GM21390 (cell line): Measurements from ENCODE around the gene SLIT2.

Source experiments
- ATAC-seq: cut with Tn5 transposase; IDR thresholded peaks from one replicate; pipeline ENCODE4 v1.9.1; 2021; ENCODE audit not compliant: unreplicated experiment

SLIT2 gene

DNA sequence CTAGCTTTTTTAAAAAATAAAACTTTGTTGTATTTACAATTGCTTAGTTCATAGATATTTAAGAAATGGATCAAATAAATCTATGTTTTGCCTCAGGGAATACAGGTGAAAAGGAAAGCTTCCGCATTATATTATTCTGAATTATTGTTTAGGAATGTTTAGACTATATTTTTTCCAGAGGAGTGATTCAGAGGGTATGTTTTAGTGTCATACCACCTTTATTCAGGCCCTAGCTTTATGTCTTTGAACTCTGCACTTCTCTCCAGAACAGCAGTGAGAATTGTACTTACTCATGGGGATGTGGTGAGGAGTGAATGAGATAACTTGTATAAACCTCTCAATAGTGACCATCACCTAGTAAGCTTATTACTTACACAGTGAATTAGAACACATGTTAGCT lies 14.0 kb downstream of the SLIT2 start:
- no peak for ATAC-seq

DNA sequence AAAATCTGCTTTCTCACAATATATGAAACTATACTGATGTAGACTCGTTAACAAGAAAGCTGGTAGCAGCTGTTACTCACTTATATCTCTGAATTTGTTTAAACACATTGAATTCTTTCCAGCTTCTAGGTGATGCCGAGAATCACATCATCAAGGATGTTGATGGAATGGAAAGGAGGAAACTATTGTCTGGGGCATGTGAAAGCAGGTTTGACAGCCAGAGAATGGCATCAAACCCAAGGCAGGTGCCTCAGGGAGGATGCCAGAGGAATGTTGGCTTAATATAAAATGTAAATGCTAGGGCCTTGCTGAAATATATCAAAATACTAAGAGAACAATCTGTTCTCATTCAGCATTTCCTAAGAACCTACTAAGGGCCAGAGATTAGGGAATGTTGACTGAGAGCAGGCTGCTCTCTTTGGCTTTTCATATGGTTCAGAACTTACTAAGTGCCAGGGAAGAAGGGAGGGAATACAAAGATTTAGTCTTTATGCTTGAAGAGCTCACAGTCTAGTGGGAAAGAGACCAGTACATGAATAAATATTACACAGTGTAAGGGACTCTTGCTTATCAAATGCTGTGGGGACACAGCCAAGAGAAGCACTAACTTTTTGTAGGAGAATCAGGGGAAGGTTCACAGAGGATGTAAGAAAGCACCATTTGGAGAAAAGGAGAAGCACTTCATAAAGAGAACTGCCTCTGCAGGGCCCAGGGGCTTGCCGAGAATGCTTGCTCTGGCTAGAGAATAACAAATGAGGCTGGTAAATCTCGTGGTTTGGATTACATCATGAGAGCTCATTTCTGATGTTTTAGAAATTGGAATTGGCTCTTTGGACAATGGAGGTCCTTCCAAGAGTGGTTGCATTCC lies 14.7 kb downstream of the SLIT2 start:
- no peak for ATAC-seq

DNA sequence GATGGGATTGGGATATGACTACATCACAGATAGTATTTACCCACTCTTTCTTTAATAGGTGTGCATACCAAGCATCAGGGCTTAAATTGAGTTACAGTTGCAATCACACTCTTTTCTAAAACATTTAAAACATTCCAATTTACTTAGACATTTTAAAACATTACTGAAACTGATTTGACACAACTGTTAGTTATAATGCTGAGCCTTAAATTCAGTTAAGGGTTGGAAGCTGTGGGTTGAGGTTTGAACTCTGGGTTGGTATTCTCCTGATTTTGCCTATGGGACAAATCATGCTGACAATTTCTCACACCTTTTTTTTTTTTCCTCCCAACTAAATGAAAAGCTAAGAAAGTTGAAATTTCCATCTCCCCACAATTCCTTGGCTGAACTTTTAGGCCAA lies 16.3 kb downstream of the SLIT2 start:
- ATAC-seq: no peak

DNA sequence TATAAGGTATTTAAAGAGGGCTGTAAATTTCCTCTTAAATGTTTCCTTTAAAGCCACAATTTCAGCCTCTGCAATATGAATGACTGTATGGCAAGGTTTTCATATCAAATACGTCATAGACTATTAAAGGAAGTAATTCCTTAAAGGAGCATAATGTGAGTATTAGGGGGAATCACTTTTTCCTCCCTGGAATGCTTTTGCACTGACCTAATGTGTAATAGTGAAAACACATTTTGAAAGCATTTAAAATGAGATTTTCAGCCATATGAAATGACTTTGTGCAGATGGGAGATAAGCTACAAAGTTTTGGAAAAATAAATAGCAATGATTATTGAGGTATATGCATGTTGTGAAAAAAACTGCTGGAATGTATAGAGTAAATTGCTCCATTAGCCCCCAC lies 17.6 kb downstream of the SLIT2 start:
- ATAC-seq: no peak

DNA sequence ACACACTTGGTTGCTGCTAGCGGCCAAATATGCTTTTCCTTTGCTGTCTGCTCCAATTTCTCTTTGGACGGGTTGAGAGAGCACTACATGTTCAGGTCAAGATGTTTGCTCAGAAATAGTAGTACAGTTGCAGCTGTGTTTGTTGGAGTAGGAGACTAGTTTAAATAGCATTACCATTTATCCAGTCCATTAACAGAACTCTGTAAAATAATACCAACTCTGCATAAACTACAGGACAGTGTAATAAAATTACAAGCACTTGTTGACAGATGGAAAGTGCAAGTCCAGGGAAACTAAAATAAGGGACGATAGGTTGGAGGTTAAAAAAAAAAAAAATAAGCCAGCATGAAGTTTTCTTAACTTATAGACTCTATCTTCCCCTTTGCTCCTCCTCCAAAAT lies 20.2 kb downstream of the SLIT2 start:
- ATAC-seq: no peak

DNA sequence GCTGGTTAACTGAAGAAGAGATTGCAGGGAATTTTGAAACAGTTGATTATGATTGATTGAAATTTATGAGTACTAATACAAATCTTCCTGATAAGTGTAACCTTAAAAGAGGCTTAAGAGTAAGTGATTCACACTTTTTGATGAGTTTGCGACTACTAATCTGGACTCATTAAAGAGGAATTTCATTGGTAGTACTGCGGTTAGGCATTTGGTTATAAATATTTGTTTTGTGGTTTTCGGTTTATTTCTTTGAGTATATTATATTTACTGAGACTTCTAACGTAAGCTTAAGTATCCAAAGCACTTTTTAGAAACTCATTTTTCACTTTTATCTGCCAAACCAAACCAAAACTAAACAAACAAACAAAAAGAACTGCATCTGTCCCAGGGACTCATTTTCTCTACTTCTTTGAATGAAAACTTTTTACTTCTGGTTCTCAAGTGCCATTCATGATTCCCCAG lies 20.7 kb downstream of the SLIT2 start:
- ATAC-seq: no peak

DNA sequence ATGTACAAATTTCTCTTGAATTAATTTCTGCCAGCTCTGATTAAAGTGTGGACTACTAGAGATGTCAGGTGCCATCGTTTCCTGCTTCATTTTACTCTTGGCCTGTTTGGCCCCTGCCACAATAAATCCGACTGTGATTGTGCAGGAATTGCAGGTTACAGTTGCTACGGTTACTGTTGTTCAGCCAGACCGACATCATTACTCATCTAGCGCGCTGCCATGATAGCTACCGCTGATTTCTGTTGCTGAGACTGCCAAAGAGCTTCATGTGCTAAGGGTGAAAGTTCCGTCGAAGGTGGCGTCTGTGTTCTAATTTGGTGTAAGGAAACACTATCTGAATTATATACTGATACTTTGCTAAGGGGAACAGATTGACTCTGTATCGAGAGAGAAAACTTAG lies 22.1 kb downstream of the SLIT2 start:
- no peak for ATAC-seq

DNA sequence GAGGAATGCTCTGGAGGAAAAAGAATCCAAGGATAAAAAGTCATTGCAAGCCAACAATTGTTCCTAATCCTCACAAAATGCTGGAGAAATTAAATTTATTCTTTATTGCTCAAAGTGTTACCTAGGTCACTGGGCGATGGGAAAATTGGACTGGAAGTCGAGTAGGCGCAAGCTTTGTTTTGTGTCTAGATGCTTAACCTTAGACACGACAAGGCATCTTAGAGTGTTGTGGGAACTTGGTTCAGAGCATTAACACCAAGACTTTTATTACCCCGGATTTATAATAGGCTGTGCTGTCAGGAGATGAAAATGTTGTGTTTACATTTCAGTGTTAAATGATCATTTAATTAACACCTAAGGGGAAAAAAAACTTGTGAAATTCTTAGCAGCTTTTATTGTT lies 25.1 kb downstream of the SLIT2 start:
- no peak for ATAC-seq

DNA sequence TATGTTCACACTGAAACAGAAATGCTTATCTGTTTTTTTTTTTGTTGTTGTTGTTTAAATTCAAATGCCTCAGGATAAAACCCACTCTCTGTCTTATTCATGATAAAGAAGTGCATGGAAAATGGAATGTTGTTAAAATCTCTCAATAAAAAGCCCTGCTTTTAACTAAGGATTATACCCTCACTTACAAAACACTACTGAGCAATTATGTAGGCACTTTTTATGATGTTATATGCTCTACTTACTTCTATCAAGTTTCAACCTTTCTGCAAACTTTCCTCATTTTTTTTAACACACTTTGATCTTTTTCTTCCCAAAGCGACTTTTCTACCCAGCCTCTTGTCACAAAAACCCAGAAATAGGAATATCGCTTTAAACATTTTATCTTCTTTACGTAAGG lies 26.5 kb downstream of the SLIT2 start:
- ATAC-seq: no peak

DNA sequence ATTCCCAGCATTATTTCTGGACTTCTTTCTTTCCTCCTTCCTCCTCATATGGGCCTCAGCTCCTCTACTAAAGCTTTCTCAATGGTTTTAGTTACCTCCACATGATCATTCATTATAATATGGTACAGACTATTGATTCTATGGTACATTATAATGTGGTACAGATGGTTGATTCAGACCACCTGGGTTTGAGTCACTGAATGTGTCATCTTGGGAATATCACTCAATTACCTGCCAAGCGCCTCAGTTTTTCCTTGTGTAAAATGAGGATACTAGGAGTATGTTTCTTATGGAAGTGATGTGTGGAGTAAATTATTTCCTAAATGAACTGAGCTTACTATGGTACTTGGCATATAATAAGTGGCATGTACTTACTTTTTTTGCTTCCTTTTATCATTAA lies 27.7 kb downstream of the SLIT2 start:
- no peak for ATAC-seq

DNA sequence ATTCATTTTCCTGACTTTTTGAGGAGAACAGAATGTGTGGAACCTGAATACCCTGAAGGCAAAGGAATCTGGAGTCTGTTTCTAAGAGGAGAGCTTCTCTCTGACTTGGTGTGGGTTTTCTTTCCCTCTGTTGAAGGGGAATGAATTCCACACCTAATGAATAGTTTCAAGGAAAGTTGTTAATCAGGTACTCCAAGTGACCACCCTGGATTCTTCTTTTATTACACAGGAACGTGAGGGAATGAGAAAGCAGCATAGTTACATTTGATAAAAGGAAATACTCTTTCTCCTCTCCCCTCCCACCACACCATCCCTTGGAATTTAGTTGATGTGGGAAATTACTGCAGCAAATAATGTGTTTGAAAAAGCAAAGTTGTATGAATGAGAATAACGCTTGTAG lies 29.7 kb downstream of the SLIT2 start:
- no peak for ATAC-seq

DNA sequence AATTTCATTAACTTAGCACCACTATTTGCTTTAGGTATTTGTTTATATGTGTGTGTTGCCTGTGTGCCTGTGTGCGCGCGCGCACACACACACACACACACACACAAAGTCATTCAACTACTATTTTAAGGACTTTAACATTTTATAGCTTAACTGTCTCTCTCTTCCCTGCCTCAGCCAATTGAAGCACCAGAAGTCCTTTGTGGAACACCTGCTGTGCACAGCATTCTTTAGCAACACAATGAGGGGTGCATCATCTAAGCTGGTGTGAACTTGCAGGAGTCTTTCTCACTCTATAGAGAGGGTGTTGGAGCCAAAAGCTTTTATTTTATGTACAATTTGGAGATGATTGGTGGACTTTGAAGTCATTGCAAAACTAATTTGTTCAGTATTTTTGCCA lies 31.3 kb downstream of the SLIT2 start:
- ATAC-seq: no peak

DNA sequence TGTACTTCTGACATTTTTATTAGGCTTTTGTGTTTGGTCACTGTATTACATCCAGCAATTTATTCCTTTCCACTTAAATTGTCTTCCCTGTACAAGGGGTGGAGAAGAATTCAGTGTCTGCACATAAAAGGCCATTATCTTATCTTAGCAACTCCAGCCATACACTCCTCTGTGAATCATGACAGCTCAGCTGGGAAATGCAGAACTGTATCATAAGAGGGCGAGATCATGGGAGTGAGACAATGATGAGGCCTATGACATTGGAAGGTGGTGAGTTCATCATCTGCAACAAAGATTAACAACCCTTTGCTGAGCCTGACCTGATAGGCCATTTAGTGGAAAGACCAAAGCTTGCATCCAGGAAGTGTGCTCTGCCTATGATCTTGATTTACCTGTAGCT lies 33.3 kb downstream of the SLIT2 start:
- no peak for ATAC-seq

DNA sequence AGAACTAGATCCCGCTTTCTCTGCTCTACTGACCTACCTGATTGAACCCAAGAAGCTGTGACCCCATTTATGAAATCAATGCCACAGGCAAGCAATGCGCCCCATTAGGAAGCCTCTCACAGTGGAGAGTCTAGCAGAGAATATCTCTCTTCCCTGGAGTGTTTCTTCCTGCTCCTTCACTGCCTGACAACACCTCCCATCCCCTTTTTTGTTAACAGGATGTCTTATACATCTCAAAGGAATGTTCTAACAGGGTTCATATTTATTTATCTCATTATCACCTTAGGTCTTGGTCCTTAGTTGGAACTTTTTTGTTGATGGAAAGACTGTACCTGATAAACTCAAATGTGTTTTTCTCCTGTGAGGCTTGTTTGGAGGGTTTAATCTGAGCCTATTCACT lies 35.5 kb downstream of the SLIT2 start:
- ATAC-seq: no peak

DNA sequence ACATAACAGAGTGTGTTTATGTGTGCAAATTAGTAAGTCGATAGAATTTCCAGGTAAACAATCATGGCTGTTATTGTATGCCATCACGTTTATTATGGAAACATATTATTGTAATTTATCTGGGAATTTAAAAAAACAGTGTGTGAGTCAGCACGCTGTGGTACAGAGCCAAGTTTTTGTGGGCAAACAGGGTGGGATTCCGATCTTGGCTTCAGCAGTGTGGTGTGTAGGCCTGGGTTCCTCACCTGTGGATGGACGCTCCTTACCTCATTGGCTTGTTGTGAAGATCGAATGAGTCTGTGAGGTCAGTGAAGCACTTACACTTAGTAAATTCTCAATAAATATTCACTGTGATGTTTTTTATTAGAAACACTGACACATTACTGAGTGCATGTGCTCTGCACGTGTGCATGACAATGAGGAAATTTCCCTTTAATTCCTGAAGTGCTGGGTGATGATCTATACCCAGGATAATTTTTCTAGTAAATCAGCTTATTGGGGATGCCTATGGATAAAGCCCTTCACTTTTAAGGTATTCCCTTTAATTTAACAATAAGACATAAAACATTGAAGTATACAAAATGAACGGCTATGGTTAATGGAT lies 36.4 kb downstream of the SLIT2 start:
- no peak for ATAC-seq

DNA sequence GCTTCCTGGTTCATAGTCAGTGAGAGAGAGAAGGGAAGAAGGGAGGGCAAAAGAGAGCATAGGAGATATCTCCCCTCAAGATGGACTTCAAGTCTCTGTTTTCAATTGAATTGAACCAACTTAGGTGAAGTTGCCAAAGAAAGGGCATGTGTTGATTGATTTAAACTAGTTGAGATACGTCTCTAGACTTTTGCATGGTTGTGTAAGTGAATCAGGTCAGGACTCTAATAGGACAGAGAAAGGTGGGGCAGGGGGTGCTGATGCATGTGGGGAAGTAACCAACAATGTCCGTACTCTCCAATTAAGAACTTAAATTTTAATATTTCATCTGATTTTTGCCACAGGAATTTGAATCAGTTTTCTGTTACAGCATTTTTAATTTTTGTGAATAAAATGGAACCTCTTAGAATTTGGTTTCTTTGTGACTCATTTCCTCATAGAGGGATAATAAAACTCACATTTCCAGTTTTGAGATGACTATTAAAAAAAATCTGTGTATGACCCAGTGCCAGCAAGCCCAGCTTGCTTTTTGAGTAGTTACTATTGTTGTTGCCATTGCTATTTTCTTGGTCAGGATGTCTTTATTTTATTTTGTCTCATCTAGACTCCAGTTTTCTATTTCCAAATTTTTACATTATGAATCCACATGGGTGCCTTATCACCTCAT lies 37.3 kb downstream of the SLIT2 start:
- ATAC-seq: no peak

DNA sequence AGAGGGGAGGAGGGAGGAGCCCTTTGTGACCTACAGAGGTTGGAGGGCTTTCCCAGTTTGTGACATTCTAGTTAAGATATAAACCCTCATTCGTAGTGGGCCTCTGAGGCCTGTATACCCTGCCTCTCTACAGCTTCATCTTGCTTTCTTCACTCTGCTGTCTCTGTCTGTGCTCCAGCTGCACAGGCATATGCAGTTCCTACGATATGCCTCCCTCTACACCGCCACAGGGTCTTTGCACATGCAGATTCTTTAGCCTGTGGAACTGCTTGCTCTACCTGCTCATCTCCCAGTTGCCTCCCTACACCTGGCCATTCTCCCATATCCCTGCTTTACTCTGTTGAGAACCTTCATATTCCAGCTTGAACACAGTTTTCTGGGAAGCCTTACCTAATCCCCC lies 38.1 kb downstream of the SLIT2 start:
- no peak for ATAC-seq

DNA sequence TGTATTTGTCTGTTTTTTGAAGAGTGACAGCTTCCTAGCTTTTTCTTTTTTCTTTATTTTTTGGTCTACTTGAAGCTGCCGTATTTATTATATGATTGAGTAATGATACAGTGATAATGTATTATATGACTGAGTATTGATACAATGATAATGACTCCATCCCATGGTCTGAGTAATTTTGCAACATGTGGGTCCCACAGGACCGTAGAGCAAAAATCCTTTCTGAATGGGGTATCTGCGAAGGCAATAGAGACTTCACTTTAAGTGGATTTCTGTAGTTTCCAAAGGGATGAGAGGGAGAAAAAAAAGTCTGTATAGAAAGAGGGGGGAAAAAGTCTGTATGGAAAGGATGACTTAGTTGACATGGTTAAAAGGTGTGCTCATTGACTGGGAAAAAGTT lies 41.0 kb downstream of the SLIT2 start:
- no peak for ATAC-seq

DNA sequence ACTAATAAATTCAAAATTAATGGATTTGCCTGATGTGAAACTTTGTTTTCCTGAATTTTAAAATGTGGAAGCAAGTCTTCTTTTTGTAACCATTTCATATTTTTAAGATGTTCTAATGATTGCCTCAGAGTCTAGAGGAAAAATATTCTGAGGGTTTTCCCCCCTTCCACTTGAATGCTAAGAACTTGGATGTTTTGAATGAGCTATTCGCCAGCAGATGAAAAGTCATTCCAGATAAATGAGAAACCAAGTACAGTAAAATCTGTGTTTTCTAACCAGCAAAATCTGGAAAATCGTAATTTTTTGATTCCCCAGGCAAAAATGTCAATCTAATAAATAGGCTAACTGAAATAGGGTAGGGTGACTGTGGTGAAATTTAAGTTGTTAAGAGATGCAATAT lies 45.6 kb downstream of the SLIT2 start:
- ATAC-seq: no peak

DNA sequence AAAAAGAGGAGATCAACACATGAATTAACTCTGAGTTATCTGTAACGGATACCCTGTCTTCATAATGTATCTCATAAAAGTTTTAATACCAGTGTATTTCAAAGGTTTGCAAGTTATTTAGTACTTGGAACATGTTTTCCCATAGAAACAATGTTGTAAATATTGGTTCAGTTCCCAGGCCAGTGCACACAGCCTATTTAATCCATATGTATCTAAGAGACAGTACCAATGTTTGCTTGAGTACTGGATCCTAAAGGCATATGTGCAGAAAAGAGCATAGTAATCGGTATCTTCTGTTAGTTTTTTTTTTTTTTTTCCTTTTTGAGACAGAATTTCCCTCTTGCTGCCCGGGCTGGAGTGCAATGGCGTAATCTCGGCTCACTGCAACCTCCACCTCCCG lies 46.1 kb downstream of the SLIT2 start:
- ATAC-seq: no peak

DNA sequence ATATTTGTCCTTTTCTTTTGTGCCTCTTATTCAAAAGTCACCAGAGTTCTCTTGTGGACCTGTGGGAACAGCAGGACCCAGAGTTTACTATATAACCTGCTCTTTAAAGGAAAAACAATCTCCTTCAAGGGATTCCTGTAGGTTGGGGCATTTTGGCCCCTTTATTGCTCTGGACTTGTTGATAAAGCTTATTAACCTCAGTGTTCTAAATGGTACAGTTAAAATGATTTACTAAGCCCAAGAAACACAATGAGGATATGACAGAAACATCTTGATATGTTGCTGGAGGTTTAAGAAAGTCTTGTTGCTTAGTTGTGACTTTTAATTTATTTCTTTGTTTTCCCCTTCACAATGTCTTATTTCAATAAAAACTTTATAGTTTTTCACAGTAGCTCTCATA lies 46.8 kb downstream of the SLIT2 start:
- no peak for ATAC-seq

DNA sequence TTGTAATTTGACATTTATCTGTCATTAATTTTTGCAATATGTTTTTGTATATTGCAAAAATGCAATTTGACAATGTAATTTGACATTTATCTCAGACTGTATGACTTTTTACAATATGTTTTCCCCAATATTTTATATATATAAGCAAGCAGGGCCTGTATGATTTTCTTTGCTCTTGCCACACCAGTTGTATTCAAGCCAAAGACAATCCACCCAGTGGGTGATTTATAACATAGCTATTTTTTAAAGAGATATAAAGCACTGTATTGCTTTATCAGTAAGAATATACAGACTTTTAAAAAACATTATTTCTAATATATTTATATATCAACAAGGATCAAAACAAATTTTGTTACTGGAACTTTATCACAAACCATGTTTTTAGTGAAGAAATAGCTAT lies 47.3 kb downstream of the SLIT2 start:
- ATAC-seq: no peak
